HG03045 (cell line): Measurements from ENCODE around the gene RTKN.
A peak's percentile ranks its signal among the peaks of the same experiment; 100 is the strongest.
"Not testable (repeated sequence)": the region's sequence is repeated elsewhere in the genome, so short reads cannot be mapped to it uniquely, and the experiment has no call there.

Experiments
- ATAC-seq: cut with Tn5 transposase; IDR thresholded peaks from one replicate; pipeline ENCODE4 v1.9.1; 2021; ENCODE audit warnings: mild to moderate bottlenecking, moderate library complexity; ENCODE audit not compliant: unreplicated experiment

RTKN gene, protein sequence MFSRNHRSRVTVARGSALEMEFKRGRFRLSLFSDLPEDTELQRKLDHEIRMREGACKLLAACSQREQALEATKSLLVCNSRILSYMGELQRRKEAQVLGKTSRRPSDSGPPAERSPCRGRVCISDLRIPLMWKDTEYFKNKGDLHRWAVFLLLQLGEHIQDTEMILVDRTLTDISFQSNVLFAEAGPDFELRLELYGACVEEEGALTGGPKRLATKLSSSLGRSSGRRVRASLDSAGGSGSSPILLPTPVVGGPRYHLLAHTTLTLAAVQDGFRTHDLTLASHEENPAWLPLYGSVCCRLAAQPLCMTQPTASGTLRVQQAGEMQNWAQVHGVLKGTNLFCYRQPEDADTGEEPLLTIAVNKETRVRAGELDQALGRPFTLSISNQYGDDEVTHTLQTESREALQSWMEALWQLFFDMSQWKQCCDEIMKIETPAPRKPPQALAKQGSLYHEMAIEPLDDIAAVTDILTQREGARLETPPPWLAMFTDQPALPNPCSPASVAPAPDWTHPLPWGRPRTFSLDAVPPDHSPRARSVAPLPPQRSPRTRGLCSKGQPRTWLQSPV

GRCh38 chr2:74441690-74442482 is at the start of gene RTKN:
Gene RTKN (minus strand): TSS chr2:74441937. CDS start chr2:74441816, 121 bp downstream.
- peak; percentile 35 for ATAC-seq

DNA sequence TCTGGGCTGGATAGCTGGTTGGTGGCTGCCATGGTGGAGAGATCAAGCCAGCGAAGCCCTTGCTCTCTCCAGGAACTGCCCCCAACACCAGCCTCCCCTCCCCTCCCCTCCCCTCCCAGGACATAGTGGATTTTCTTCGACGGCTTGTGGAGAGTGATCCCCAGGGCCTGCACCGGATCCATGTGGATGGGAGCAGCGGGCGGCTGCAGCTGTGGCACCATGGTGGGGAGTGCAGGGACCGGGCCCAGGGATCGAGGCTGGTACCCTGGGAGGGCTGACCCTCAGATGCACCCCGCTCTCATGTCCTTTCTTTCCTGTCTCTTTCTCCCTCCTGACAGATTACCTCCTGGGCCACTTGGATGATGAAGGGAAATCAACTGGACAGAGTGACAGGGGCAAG is 48.2 kb upstream of the RTKN start:
- no peak for ATAC-seq

- no peak for ATAC-seq
Observed at GRCh38 chr2:74488643-74489481, 47.1 kb upstream of the RTKN start.

- ATAC-seq: no peak
Observed at GRCh38 chr2:74486141-74486540, 44.4 kb upstream of the RTKN start.

DNA sequence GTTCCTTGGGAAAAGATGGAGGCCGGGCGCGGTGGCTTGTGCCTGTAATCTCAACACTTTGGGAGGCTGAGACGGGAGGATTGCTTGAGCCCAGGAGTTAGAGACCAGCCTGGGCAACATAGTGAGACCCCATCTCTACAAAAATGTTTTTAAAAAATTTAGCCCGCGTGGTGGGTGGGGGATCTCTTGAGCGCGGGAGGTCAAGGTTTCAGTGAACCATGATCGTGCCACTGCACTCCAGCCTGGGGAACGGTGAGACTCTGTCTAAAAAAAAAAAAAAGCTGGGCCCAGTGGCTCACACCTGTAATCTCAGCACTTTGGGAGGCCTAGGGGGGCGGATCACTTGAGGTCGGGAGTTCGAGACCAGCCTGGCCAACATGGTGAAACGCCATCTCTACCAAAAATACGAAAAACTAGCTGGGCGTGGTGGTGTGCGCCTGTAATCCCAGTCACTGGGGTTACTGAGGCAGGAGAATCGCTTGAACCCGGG is 42.0 kb upstream of the RTKN start:
- ATAC-seq: not testable (repeated sequence)

GRCh38 chr2:74482801-74483674 is 41.3 kb upstream of the RTKN start, which contains the start of the genes CCDC142 and TTC31:
Gene CCDC142 (minus strand): TSS chr2:74482998. CDS start chr2:74482837, 161 bp downstream.
Gene TTC31 (plus strand): TSS chr2:74483081. CDS start chr2:74483096, 15 bp downstream.
- peak; percentile 89 for ATAC-seq

- peak; percentile 38 for ATAC-seq
Observed at GRCh38 chr2:74481961-74482800, 40.4 kb upstream of the RTKN start.

DNA sequence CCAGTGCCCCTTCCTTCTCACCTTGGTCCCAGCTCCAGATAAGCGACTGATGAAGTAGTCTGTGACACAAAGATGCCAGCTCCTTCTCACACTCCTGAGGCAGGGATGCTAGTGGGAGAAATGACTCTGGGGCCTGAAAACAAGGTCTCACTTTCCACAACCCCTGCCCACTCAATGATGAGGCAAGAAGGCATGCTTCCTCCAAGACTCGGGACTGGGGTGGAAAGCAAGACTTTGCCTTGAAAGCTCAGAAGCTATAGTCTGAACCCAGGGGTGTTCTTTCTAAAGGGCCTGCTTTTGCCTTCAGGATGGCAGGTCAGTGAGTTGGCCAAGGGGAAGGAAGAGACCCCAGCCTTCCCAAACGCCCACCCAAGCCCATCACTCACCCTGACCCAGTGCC is 39.7 kb upstream of the RTKN start:
- no peak for ATAC-seq

DNA sequence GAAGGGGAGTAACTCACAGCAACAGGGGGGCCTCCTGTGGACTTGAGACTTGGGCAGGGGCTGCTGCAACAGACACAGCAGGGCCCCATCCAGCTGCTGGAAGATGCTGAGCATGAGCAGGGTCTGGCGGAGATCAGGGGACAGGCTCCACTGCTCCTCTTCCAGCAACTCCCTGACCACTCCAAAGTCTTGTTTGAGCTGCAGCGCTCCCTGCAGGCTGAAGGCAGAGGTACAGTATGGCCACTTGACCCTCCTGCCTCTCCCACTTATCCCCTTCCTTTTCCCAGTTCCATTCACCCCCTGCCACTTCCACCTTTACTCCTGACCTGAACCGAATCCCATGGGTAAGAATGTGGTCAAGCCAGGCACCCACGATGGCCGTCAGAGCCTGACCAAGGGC is 33.2 kb upstream of the RTKN start:
- ATAC-seq: no peak

GRCh38 chr2:74474481-74474880 is 32.7 kb upstream of the RTKN start:
- ATAC-seq: no peak

GRCh38 chr2:74472945-74473258 is 31.2 kb upstream of the RTKN start:
- no peak for ATAC-seq

- ATAC-seq: peak; percentile 89
Observed at GRCh38 chr2:74472086-74472944, 30.6 kb upstream of the RTKN start, which contains the start of gene MRPL53. Gene MRPL53 (minus strand): TSS chr2:74472680. CDS start chr2:74472660, 20 bp downstream.

- ATAC-seq: no peak
Observed at GRCh38 chr2:74471332-74472065, 29.8 kb upstream of the RTKN start.

DNA sequence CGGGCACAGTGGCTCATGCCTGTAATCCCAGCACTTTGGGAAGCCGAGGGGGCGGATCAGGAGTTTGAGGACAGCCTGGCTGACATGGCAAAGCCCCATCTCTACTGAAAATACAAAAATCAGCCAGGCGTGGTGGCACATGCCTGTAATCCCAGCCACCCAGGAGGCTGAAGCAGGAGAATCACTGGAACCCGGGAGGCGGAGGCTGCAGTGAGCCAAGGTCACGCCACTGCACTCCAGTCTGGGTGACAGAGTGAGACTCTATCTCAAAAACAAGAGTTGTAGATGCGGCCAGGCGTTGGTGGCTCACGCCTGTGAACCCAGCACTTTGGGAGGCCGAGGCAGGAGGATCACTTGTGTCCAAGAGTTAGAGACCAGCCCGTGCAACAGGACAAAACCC is 29.0 kb upstream of the RTKN start:
- not testable (repeated sequence) for ATAC-seq

GRCh38 chr2:74464406-74464805 is 22.7 kb upstream of the RTKN start:
- ATAC-seq: no peak

GRCh38 chr2:74462786-74463105 is 21.0 kb upstream of the RTKN start:
- ATAC-seq: no peak
